ENCODE results near the gene TBX1.

TBX1 gene

GRCh38 chr22:19800306-19800705 lies 39.7 kb downstream of the TBX1 start:
- no peak for DNase-seq (ENCODE audit: low spot score)

GRCh38 chr22:19800761-19801244 lies 40.2 kb downstream of the TBX1 start:
- DNase-seq (ENCODE audit: low spot score): no peak

GRCh38 chr22:19801340-19802000 lies 40.9 kb downstream of the TBX1 start:
- DNase-seq (ENCODE audit: low spot score): no peak

GRCh38 chr22:19802001-19802893 lies 41.7 kb downstream of the TBX1 start:
- no peak for DNase-seq (ENCODE audit: low spot score)

GRCh38 chr22:19802894-19803735 lies 42.5 kb downstream of the TBX1 start:
- DNase-seq (ENCODE audit: low spot score): no peak

GRCh38 chr22:19803736-19804267 lies 43.2 kb downstream of the TBX1 start:
- DNase-seq (ENCODE audit: low spot score): no peak

GRCh38 chr22:19805821-19806212 lies 45.2 kb downstream of the TBX1 start:
- DNase-seq (ENCODE audit: low spot score): no peak

GRCh38 chr22:19806213-19807160 lies 45.9 kb downstream of the TBX1 start:
- DNase-seq (ENCODE audit: low spot score): no peak

- DNase-seq (ENCODE audit: low spot score): no peak
Measured at GRCh38 chr22:19807161-19807913, 46.8 kb downstream of the TBX1 start.

- DNase-seq (ENCODE audit: low spot score): no peak
Measured at GRCh38 chr22:19807914-19808872, 47.6 kb downstream of the TBX1 start.

- no peak for DNase-seq (ENCODE audit: low spot score)
Measured at GRCh38 chr22:19808873-19809478, 48.4 kb downstream of the TBX1 start.

GRCh38 chr22:19809741-19810140 lies 49.2 kb downstream of the TBX1 start:
- DNase-seq (ENCODE audit: low spot score): no peak

- DNase-seq (ENCODE audit: low spot score): no peak
Measured at GRCh38 chr22:19810381-19811201, 50.0 kb downstream of the TBX1 start.

GRCh38 chr22:19811211-19811621 lies 50.6 kb downstream of the TBX1 start:
- DNase-seq (ENCODE audit: low spot score): no peak

GRCh38 chr22:19811811-19812771 lies 51.5 kb downstream of the TBX1 start:
- no peak for DNase-seq (ENCODE audit: low spot score)

- DNase-seq (ENCODE audit: low spot score): no peak
Measured at GRCh38 chr22:19812910-19813309, 52.3 kb downstream of the TBX1 start.
